Activated gamma-delta T cell (primary cell): ENCODE data around the gene PLA2G5.
"Not testable (repeated sequence)": the region's sequence is repeated elsewhere in the genome, so short reads cannot be mapped to it uniquely, and the experiment has no call there.

Source experiments
- DNase-seq: peaks from one replicate; lab custom pipeline; 2025; lab: John Stamatoyannopoulos, UW

PLA2G5 gene

DNA sequence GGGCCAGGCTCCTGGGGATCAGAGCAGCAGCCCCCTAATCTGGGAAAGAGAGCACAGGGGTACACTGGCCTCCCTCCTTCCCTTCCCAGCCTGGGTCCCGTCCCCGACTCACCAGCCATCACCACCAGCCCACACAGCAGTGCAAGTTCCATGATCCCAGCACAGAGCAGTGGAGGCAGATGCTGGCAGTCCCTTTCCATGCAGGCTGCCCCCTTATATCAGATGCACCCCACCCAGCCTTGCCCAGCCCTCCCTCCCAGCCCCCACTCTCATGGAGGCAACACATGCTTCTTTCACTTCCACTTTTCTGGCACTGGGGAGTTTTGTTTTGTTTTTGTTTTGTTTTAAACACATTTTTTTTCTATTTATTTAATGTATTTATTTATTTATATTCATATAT is 49.4 kb downstream of the PLA2G5 start, which contains the start of gene PLA2G2D:
Gene PLA2G2D, minus strand, starts transcription at position 190 of the 400 bp plus-strand sequence. Its CDS starts 38 bp downstream, at position 152.
- DNase-seq, result no peak

DNA sequence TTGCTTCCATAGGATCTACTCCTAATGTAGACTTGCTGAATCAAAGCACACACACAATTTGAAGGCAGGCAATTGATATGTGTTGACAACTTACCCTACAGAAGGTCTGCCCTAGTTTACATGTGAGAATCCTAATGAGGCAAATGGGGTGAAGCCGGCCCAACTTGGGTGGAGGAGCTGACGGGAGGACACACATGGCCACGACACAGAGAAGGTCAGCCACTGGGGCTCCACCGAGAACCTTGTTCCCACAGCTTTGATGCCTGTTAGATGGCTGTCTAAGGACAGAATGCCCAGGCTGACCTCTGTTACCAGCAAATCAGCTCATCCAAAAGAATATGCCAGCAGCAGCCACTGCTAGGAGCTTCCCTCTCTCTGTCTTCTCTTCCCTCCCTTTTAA is 50.8 kb downstream of the PLA2G5 start:
- DNase-seq, result no peak

DNA sequence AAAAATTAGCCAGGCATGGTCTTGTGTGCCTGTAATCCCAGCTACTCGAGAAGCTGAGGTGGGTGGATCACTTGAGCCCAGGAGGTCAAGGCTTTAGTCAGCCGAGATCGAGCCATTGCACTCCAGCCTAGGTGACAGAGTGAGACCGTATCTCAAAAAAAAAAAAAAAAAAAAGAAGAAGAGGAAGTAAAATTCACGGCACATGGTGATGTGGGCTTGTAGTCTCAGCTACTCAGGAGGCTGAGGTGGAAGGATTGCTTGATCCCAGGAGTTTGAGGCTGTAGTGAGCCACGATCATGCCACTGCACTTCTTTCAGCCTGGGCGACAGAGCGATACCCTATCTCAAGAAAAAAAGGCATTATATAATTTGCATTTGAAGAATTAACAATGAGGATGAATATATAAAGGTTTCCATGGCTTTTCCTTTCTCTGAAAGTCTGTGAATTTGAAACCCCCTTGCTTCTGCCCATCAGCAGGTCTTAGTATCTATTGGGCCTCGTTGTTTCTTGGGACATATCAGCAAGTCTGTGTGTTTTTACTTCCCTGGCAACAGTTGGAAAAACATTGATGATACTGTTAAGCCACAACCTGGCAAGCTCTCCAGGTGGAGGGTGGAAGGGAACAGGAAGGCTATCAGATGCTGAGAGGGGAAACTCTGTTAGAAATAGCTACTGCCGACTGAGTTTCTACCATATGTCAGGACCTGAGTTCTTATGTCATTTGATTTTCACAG is 53.9 kb downstream of the PLA2G5 start:
- no peak for DNase-seq

DNA sequence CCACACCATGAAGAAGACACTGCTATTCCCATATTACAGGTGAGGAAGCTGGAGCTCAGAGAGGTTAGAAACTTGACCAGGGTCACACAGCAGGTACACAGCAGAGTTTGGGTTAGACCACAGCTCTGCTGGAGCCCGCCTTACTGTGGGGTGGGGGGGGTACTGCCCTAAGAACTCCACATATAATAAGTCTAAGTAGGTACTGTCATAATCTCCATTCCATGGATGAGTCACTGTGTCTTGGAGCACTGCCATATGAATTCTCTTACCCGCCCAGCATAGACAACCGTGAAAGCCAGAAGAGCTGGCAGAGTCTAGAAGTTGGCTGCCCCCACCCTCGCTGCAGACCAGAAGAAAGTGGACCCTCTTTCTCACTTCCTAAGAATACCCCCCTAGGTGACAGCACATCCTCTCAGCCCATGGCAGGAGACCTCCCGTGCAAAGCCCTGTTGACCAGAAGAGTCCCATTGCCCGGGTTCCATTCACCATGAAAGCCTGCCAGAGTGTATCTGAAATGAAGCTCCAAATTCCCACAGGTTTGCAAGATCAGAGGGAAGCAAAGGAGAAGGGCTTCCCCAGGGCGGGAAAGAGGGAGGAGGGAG is 54.6 kb downstream of the PLA2G5 start:
- DNase-seq, result no peak

DNA sequence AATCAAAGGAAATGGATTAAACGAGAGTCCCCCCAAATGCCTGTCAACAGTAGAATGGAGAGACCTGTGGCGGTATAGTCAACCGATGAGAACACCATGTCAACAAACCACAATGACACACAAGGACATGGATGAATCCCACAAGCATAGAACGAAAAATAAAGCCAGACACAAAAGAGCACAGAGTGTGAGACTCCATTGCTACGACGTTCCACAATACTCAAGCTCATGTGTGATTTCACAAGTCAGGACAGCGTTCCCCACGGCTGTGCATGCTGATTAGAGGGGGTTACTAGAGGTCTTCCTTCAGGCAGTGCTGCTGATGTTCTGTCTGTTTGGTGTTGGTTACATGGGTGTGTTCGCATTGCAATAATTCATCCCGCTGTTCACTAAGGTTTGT is 55.1 kb downstream of the PLA2G5 start:
- no peak for DNase-seq

DNA sequence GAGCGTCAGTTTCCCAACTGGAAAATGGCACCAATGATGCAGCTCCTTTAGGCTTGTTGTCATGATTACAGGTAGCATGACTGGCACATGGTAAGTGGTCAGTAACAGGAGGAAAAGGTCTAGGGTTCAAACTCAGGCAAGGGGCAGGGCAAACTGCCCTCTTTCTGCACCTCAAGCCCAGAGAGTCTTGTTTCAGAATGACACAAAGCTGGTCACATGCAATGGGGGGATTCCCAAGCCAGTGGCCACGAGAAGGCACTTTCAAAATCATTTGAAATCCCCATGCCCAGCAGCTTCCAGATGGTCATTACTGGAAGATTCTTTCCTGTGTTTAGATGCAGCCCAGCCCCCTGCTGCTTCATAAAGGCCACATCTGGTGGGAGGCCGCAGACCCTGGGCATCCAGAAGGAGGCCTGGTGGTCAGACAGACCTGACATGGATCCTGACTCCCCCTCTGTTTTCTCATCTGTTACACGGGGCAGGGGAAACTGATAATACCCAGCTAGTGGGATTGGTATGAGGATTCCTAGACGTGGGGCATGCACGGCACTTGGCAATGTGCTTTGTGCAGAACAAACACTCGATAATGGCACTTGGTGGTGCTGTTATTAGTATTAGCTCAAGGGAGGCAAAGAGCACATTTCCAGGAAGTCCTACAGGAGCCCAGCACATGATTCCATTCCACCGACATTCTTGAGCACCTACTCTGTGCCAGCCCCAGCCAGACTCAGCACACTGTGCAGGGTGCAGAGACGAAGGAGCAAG is 56.2 kb downstream of the PLA2G5 start:
- DNase-seq, result no peak

DNA sequence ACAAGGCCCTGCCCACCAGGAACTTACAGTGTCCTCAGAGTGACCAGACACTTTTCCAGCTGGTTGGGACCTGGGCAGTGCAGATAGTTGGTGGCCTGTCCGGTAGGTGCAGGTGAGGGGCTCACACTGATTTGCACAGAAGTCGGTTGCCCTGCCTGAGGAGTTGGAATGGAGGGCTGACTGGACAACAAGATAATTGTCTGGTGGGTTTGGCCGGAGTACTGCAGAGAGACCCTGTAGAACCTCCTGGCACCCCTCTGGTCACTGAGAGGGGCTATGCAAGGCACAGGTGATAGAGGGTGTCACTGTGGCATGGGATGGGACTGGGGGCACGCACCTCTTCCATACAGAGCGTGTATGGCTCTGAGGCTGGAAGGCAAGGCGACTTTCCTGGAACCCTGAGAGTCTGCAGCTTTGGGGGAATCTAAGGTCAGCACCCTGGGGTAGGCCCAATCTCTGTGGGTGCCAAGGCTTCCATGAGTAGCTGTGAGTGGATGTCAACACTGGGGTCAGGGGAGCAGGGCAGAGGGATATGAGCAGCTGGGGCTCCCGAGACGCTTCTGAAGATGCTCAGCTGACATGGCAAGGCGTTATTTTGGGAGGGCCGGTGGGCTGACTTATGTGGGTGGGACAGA is 56.9 kb downstream of the PLA2G5 start:
- no peak for DNase-seq

DNA sequence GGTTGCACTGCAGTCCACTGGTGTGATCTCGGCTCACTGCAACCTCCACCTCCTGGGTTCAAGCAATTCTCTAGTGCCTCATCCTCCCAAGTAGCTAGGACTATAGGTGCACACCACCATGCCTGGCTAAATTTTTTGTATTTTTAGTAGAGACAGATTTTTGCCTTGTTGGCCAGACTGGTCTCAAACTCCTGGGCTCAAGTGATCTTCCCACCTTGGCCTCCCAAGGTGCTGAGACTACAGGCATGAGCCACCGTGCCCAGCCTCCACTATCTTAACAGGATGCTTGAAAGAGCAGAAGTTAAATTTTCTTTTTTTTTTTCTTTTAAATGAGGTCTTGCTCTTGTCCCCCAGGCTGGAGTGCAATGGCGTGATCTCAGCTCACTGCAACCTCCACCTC is 60.5 kb downstream of the PLA2G5 start:
- not testable (repeated sequence) for DNase-seq

DNA sequence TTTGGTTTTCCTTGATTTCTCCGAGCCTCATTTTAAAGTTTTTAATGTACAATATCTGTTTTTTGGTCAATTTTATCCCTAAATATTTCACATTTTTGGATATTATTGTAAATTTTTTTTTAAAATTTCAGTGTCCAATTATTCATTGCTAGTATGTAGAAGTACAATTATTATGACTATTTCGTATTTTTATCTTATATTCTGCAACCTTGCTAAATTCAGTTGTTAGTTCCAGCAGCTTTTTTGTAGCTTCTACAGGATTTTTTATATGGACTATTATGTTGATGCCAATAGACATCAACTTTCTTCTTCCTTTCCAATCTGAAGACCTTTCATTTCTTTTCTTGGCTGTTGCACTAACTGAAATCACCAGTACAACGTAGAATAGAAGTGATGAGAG is 65.0 kb downstream of the PLA2G5 start:
- no peak for DNase-seq

DNA sequence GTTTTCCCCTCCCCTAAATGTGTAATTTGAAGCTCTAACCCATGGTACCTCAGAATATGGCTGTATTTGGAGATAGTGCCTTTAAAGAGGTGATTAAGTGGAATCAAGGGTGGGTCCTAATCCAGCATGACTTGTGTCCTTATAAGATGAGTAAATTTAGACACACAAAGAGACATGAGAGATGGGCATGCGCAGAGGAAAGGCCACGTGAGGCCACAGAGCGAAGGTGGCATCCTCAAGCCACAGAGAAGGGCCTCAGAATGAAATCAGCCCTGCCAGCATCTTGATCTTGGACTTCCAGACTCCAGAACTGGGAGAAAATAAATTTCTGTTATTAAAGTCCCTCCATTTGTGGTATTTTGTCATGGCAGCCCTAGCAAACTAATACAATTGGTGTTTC is 66.3 kb downstream of the PLA2G5 start:
- DNase-seq, result no peak

DNA sequence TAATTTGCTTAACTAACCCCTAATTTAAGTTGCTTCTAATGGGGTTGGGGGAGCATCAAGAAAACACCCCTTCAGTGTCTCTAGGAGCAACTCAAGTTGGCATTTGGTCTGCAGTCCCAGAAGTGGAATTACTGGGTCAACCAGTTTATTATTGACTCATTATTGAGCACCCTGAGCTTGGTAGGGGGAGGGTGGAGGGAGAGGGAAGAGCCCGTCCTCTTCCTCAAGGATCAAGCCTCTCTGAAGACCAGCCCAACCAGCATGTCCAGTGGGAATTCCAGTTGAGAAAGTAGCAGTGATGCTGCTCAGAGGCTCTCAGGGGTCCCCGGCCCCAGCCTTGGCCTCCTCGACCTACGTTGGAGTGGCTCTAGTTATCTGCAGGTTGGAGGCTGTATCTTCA is 67.1 kb downstream of the PLA2G5 start:
- no peak for DNase-seq

DNA sequence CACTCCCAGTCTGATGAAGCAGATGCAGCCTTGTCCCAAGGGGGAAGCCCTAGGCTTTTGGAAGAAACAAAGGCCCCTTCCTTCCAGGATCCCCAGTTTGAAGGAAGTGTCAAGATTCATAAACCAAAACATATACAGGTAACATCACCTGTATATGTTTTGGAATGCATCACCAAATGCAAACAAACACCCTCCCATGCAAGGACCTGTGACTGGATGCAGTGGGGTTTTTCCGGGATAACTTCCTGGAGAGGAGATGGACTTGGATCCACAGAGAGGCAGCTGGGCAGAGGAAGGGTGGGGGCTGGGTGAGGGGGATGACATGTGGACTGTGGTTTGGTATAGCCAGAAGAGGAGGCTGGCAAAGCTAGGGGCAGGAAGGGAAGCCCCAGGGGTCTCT is 67.6 kb downstream of the PLA2G5 start:
- DNase-seq, result no peak

DNA sequence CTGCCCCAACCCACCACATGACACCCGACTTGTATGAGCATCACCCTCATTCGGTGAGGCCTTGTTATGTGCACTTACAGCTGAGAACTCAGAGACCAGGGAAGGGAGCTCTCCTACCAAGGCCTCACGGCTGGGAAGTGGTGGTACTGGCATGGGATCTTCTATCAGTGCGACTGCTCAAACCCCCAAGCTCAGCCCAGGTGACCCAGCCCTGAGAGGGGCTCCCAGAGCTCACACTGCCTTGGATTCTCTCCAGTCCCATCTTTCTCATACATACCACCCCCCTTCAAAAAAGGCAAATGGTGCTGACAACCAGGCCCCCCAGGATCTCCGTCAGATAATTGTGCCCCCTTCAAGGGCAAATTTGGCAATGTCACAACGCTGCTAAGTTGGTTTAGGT is 68.4 kb downstream of the PLA2G5 start:
- DNase-seq, result no peak

DNA sequence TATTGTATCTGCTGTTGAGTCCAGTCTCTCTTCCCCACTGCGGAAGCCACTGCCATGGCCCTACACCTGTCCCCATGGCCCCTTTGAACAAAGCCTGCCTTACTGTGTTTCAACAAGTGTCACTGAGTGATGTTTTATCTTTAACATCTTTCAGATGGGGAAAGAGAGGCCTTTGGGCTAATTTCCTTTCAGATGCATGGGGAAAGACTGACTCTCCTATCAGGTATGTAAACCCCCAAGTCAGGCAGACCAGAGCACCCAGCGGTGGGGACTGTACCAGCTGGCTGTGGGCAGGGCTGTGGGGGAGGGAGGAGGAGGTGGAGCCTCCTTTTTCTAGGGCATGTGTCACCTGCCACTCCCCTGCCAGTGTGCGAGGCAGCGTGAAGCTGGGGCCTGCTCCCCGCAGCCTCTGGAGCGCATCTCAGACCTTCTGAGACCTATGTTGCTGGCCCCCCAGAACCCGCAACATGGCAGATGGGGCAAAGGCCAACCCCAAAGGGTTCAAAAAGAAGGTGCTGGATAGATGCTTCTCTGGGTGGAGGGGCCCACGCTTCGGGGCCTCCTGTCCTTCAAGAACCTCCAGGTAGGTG is 69.1 kb downstream of the PLA2G5 start, which contains the start of gene PLA2G2F:
Gene PLA2G2F, plus strand, starts transcription at position 363 of the 590 bp plus-strand sequence. Its CDS starts 105 bp downstream, at position 468.
- no peak for DNase-seq

DNA sequence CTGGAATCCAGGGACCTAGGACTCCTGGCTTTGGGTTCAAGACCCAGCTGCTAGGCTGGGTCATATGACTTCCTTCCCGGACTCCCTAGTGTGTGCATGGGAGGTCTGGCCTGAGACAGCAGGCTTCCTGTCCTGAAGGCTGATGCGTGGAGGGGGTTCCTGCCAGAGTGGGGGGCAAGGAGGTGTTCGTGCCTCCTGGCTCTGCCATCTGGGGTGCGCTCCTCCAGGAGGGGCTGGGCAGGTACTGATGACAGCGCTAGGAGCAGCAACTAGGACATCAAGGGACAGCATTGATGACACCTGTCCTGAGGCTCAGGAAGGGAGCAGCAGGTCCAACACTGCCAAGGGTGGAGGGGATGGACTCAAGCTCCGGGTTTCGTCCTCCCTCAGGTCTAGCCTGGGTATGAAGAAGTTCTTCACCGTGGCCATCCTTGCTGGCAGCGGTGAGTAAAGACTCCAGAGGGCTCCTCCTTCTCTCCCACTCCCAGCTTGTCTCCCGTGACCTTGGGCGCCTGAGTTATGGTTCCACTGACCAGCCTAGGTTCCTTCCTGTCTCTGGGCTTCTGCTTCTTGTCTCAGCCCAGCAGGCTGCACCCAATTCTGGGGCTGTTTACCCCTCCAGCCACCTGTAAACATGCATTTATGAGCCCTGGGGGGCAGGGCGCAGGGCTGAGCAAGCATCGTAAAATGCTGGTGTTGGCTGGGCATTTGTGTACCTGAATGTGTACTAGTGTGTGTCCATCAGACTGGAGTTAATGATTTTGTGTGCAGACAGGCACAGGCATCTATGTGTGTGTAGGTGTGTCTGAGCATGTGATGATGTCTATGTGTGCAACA is 70.0 kb downstream of the PLA2G5 start:
- DNase-seq, result no peak

DNA sequence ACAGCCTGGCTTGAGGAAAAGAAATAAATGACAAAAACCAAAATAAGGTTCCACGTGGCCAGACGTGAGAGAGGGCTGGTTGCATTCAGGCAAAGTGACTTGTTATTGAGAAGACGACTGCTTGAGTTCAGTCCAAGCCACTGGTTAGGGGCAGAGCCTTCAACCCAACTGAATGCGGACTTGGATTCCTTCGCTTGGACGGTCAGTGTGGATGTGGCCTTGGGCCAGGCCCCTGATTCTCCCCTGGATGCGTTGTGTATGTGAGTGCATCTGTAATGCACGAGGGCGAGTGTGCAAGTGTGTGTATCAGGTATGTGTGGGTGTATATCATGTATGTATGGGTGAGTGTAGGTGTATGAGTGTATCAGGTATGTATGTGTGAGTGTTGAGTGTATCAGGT is 71.0 kb downstream of the PLA2G5 start:
- DNase-seq, result no peak

DNA sequence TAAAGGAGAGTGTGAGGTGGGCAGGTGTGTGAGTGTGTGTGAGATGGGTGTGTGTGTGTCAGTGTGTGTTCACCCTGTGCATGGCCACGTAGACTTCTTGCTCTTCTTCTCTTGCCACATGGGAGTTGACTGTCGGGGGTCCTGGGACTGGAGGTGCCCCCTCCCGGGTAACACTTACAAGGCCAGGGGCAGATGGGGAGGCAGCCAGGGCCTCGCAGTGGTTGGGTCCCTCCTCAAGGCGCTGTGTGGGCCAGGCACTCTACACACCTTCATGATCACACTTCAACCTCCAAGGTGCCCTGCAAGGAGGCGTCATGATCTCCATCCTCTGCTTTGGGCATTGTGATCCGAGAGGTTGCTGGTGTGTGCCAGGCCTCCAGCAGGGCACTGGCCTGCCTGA is 71.5 kb downstream of the PLA2G5 start:
- DNase-seq, result no peak
